ENCODE data around the gene SCRT2.

SCRT2 gene

DNA sequence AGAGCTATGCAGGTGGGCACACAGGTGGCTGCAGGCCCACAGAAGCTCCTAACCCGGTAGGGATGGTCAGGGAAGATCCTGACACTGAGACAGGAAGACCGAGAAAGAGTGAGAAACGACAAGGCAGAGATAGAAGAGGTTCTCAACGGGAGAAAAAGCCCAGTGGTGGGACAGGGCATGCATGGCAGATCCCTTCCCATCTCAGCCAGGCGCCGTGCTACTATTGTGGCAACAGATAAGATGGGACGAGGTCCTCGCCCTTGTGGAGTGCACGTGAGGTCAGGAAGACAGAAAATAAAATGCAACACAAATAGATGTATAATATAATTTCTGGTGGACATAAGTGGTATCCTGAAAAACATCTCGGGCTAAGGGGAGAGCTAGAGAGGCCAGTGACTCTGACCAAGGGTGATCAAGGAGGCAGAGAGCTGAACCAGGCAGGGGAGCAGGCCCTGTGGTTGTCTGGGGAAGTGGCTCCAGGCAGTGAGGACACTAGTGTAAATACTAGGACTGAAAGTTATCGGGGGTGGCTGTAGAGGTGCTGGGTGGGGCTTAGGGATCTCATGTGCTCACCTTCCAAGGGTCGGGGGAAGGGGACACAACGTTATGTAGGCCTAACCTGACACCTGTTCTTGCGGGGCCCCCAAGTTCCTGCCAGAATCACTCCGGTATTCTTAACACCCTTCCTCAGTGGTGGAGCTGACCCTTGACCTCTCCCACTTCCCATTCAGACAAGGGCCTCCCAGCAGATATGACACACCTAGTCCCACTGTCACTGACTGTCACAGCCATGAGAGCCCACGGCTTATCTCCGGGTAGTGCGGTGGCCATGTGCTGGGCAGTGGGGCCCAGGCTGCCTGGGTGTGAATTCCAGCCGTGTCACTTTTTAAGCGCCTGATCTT is 23.6 kb downstream of the SCRT2 start:
- H3K27me3 ChIP-seq (ENCODE audit: insufficient read depth, low read depth): no peaks in the 10 kb centered on the region
- H4K20me1 ChIP-seq (ENCODE audit: insufficient read depth): no peaks in the 10 kb centered on the region
- peaks cover 5% of the 10 kb centered on the region for H3K36me3 ChIP-seq (ENCODE audit: insufficient read depth)
- H3K9ac ChIP-seq: peak overlapping the region; percentile 88
- peak overlapping the region; percentile 87 for H2AFZ ChIP-seq (ENCODE audit: low read depth)
- peak overlapping the region; percentile 62 for H3K27ac ChIP-seq
- peaks cover 24% of the 10 kb centered on the region for H3K79me2 ChIP-seq (ENCODE audit: insufficient read depth, low read depth)
- no peak overlapping the region for H3K4me3 ChIP-seq (IDR thresholded peaks at IDR 0.05; ENCODE audit: insufficient read depth, low read depth, low read length)
- TF ChIP-seq, protein P1, sequence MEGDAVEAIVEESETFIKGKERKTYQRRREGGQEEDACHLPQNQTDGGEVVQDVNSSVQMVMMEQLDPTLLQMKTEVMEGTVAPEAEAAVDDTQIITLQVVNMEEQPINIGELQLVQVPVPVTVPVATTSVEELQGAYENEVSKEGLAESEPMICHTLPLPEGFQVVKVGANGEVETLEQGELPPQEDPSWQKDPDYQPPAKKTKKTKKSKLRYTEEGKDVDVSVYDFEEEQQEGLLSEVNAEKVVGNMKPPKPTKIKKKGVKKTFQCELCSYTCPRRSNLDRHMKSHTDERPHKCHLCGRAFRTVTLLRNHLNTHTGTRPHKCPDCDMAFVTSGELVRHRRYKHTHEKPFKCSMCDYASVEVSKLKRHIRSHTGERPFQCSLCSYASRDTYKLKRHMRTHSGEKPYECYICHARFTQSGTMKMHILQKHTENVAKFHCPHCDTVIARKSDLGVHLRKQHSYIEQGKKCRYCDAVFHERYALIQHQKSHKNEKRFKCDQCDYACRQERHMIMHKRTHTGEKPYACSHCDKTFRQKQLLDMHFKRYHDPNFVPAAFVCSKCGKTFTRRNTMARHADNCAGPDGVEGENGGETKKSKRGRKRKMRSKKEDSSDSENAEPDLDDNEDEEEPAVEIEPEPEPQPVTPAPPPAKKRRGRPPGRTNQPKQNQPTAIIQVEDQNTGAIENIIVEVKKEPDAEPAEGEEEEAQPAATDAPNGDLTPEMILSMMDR (conservative IDR thresholded peaks at IDR 0.05; ENCODE audit: low read depth, low read length): no peak
- H3K4me1 ChIP-seq (ENCODE audit: low read depth, poor library complexity, severe bottlenecking): peaks cover 14% of the 10 kb centered on the region
- peak overlapping the region; percentile 95 for H3K4me2 ChIP-seq

DNA sequence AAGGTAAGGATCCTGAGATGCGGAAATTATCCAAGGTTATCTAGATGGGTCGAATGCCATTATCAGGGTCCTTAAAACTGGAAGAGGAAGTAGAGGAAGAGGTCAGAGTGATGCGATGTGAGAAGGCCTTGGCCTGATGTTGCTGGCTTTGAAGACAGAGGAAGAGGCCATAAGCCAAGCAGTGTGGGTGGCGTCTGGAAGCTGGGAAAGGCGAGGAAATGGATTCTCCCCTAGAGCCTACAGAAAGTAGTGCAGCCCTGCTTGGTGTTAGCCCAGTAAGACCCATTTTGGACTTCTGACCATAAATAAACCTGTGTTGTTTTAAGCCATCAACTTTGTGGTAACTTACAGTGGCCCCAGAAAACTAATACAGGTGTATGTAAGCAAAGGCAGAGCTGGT is 24.6 kb downstream of the SCRT2 start:
- peaks cover 24% of the 10 kb centered on the region for H3K79me2 ChIP-seq (ENCODE audit: insufficient read depth, low read depth)
- no peak overlapping the region for H3K4me2 ChIP-seq

DNA sequence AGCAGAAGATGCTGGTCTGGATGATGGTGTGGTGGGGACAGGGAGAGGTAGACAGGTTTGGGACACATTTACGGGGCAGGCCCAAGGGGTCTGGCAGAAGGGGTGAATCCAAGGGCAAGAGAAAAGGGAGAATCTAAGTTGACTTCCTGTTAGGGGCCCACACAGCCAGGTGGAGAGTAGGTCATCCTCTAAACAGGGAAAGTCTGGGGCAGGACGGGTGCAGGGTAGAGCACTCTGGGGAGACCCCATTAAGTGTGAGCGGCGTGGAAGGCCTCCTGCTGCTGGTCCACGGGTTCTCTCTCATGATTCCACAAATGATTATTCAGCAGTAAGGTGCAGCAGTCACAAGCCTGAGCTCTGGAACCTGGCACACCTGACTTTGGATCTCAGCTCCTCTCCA is 25.3 kb downstream of the SCRT2 start:
- TF ChIP-seq, protein P1 (conservative IDR thresholded peaks at IDR 0.05; ENCODE audit: low read depth, low read length): no peak
- H3K36me3 ChIP-seq (ENCODE audit: insufficient read depth): peaks cover 5% of the 10 kb centered on the region
- no peak overlapping the region for H3K4me2 ChIP-seq
- no peak overlapping the region for H3K9ac ChIP-seq
- H3K27me3 ChIP-seq (ENCODE audit: insufficient read depth, low read depth): no peaks in the 10 kb centered on the region
- peaks cover 20% of the 10 kb centered on the region for H3K4me1 ChIP-seq (ENCODE audit: low read depth, poor library complexity, severe bottlenecking)
- H3K79me2 ChIP-seq (ENCODE audit: insufficient read depth, low read depth): peaks cover 24% of the 10 kb centered on the region
- no peak overlapping the region for H3K4me3 ChIP-seq (IDR thresholded peaks at IDR 0.05; ENCODE audit: insufficient read depth, low read depth, low read length)
- no peaks in the 10 kb centered on the region for H4K20me1 ChIP-seq (ENCODE audit: insufficient read depth)
- no peak overlapping the region for H2AFZ ChIP-seq (ENCODE audit: low read depth)
- no peak overlapping the region for H3K27ac ChIP-seq

More for the DNA sequence above, 24.6 kb downstream of the SCRT2 start:
- TF ChIP-seq, protein P1 (conservative IDR thresholded peaks at IDR 0.05; ENCODE audit: low read depth, low read length): no peak
- H3K36me3 ChIP-seq (ENCODE audit: insufficient read depth): peaks cover 5% of the 10 kb centered on the region
- no peak overlapping the region for H3K27ac ChIP-seq
- H3K4me3 ChIP-seq (IDR thresholded peaks at IDR 0.05; ENCODE audit: insufficient read depth, low read depth, low read length): no peak overlapping the region
- H4K20me1 ChIP-seq (ENCODE audit: insufficient read depth): no peaks in the 10 kb centered on the region
- H2AFZ ChIP-seq (ENCODE audit: low read depth): no peak overlapping the region
- no peak overlapping the region for H3K9ac ChIP-seq
- no peaks in the 10 kb centered on the region for H3K27me3 ChIP-seq (ENCODE audit: insufficient read depth, low read depth)
- H3K4me1 ChIP-seq (ENCODE audit: low read depth, poor library complexity, severe bottlenecking): peaks cover 14% of the 10 kb centered on the region

DNA sequence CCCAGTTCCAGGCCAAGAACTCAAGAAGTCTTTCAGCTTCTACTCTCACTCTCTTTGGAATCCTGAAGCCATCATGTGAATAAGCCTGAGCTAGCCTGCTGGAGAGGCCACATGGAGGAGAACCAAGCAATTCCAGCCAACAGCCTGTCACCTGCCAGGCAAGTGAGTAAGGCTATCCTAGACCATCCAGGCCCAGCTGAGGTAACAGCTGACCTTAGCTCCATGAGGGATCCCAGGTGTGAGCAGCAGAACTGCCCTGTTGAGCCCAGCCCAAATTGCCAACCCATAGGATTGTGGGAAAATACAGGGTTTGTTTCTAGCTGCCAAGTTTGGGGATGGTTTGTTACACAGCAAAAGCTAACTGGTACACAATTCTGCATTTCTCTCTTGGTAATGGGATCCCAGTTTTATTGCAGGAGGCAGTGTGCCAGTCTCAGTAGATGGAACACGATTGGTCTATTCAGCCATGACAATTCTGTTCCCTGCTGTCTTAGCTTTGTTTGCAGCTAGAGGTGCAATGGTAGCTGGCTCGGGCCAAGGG is 28.1 kb downstream of the SCRT2 start:
- TF ChIP-seq, protein P1 (conservative IDR thresholded peaks at IDR 0.05; ENCODE audit: low read depth, low read length): no peak
- Histone ChIP-seq H2AFZ (ENCODE audit: low read depth) (no peak overlapping the region), H3K79me2 (ENCODE audit: insufficient read depth, low read depth) (peaks cover 20% of the 10 kb centered on the region), H3K4me1 (ENCODE audit: low read depth, poor library complexity, severe bottlenecking) (peaks cover 16% of the 10 kb centered on the region), H3K4me3 (IDR thresholded peaks at IDR 0.05; ENCODE audit: insufficient read depth, low read depth, low read length) (no peak overlapping the region), H4K20me1 (ENCODE audit: insufficient read depth) (no peaks in the 10 kb centered on the region), H3K9ac (no peak overlapping the region), H3K27ac (no peak overlapping the region), H3K36me3 (ENCODE audit: insufficient read depth) (peaks cover 5% of the 10 kb centered on the region), H3K27me3 (ENCODE audit: insufficient read depth, low read depth) (no peaks in the 10 kb centered on the region), H3K4me2 (no peak overlapping the region)

All from KMS-11 (cell line).